Measurements from ENCODE around the gene FXR2. TPM values are rescaled to one million over a fixed set of nuclear protein-coding genes. Genes with fewer than 3 reads are reported as not detected.

The FXR2 gene
- total and polyA plus RNA-seq, 9 of the 15 experiments (the other 6 are each of a cell fraction or from before 2014, with no cell fraction given) = 2.0 to 49.3 (median 24.5) TPM

DNA sequence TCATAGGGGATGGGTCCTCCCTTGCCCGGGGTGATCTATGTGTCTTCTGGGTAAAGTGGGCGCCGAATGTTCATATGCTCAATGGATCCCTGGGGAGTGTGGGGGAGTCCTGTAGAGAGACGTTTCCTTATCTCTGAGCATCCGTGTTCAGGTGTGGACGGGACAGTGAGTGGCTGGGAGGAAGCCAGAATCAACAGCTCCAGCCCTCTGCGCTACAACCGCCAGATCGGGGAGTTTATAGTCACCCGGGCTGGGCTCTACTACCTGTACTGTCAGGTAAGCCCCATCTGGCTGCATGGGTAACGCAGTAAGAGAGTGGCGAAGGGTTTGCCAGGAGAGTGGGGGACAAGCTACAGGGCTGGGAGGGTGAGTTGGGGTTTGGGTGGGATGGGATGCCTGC, 58.1 kb downstream of the FXR2 start (continued):
- TF ChIP-seq, protein P1, sequence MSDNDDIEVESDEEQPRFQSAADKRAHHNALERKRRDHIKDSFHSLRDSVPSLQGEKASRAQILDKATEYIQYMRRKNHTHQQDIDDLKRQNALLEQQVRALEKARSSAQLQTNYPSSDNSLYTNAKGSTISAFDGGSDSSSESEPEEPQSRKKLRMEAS (CRISPR knock-in tag; IDR thresholded peaks at IDR 0.05) = no peak
- TF ChIP-seq, protein P2, sequence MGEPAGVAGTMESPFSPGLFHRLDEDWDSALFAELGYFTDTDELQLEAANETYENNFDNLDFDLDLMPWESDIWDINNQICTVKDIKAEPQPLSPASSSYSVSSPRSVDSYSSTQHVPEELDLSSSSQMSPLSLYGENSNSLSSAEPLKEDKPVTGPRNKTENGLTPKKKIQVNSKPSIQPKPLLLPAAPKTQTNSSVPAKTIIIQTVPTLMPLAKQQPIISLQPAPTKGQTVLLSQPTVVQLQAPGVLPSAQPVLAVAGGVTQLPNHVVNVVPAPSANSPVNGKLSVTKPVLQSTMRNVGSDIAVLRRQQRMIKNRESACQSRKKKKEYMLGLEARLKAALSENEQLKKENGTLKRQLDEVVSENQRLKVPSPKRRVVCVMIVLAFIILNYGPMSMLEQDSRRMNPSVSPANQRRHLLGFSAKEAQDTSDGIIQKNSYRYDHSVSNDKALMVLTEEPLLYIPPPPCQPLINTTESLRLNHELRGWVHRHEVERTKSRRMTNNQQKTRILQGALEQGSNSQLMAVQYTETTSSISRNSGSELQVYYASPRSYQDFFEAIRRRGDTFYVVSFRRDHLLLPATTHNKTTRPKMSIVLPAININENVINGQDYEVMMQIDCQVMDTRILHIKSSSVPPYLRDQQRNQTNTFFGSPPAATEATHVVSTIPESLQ (CRISPR knock-in tag; IDR thresholded peaks at IDR 0.05) = no peak
- no peak for TF ChIP-seq CCAR2 (IDR thresholded peaks at IDR 0.05; ENCODE audit: low read depth, low read length)

DNA sequence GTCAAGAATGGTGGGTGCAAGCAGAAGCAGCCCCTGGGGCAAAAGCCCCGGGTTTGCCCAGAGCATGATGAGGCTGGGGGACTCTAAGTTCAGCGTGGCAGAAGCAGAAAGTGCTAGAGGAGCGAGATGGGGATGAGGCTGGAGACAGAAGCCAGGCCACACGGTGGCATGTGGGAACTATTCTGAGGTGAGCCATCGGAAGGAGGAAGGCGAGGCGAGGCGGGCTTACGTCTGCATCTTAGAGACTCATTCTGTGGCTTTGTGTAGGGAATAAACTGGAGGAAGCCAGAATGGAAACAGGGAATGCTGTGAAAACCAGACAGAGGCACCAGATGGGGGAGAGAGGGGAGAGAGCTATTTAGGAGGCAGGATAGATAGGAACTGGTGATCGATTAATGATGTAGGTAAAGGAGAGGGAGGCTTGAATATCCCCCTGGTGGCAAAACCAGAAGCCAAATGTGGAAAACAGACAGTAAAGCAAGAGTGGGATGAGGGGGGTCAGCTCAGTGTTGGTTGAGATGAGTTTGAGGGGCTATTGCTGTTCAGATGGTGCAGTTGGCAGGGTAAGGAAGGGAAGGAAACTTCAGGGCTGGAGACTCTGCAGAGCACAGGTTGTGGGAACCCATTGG, 59.3 kb downstream of the FXR2 start:
- 23% methylated on average over 4 of the region's 10 CpGs for WGBS (ENCODE audit: insufficient coverage, low coverage, missing lambda C conversion rate)
- Histone ChIP-seq H3K9me1 (ENCODE audit: control insufficient read depth, insufficient read depth, low read length) (no peaks in the 10 kb centered on the region), H3K27ac (ENCODE audit: extremely low read depth, low read depth, low read length) (no peak overlapping the region), H3K36me3 (ENCODE audit: control insufficient read depth, insufficient read depth, low read length) (no peaks in the 10 kb centered on the region), H3K4me1 (replicated peaks in 1 of 2; ENCODE audit: control insufficient read depth in 2 of 2, insufficient read depth in 2 of 2, low read length in 2 of 2) (peaks cover 6 to 35% of the 10 kb centered on the region in 2 experiments; a peak in 4 of 5 replicates), H3K9me3 (replicated peaks; ENCODE audit: control insufficient read depth, insufficient read depth, low read depth, low read length) (no peaks in the 10 kb centered on the region), H3K4me3 (no peak overlapping the region), H3K9ac (ENCODE audit: insufficient read depth in 1 of 2, low read depth in 2 of 2, low read length in 2 of 2) (no peak overlapping the region), H2AFZ (ENCODE audit: low read depth, low read length) (no peak overlapping the region), H3K4me2 (ENCODE audit: insufficient read depth, low read length) (no peak overlapping the region), H3K27me3 (ENCODE audit: control insufficient read depth in 2 of 2, insufficient read depth in 2 of 2, low read length in 2 of 2) (no peaks in the 10 kb centered on the region), H3K79me2 (ENCODE audit: control insufficient read depth, insufficient read depth, low read length) (no peaks in the 10 kb centered on the region), H4K20me1 (replicated peaks; ENCODE audit: control insufficient read depth, insufficient read depth, low read length) (no peaks in the 10 kb centered on the region)
- FAIRE-seq (no peak), ATAC-seq (no peak), DNase-seq (ENCODE audit: extremely low read depth in 1 of 4, low spot score in 3 of 4) (no peak)
- in situ Hi-C loops (cut with MboI) (loop anchor here (10.0 to 25.0 kb wide), 2 partner anchors 201 to 518 kb away; partner anchors contain the start of genes KCTD11, SLC16A11, SLC16A13 and TMEM95), intact Hi-C loops (cut with micrococcal nuclease) (no loop called here)
- TF ChIP-seq PRPF4 (IDR thresholded peaks at IDR 0.05; ENCODE audit: insufficient read depth, low read depth, low read length, poor library complexity, severe bottlenecking) (no peak), SAFB (IDR thresholded peaks at IDR 0.05; ENCODE audit: borderline replicate concordance, low read depth, low read length) (no peak), NCOR1 (IDR thresholded peaks at IDR 0.05) (no peak)
- TF ChIP-seq, protein P3, sequence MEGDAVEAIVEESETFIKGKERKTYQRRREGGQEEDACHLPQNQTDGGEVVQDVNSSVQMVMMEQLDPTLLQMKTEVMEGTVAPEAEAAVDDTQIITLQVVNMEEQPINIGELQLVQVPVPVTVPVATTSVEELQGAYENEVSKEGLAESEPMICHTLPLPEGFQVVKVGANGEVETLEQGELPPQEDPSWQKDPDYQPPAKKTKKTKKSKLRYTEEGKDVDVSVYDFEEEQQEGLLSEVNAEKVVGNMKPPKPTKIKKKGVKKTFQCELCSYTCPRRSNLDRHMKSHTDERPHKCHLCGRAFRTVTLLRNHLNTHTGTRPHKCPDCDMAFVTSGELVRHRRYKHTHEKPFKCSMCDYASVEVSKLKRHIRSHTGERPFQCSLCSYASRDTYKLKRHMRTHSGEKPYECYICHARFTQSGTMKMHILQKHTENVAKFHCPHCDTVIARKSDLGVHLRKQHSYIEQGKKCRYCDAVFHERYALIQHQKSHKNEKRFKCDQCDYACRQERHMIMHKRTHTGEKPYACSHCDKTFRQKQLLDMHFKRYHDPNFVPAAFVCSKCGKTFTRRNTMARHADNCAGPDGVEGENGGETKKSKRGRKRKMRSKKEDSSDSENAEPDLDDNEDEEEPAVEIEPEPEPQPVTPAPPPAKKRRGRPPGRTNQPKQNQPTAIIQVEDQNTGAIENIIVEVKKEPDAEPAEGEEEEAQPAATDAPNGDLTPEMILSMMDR (IDR thresholded peaks at IDR 0.05 in 2 of 3, conservative IDR thresholded peaks at IDR 0.05 in 1 of 3; ENCODE audit: insufficient read depth in 2 of 3, low read depth in 1 of 3, low read length in 3 of 3) = 0 out of 6 replicates have a peak, but pooled peaks of 1 of the 3 experiments have one; percentile 7
- BruUV-seq (replicated peaks) = no TSS peak
- ChIA-PET CTCF (ENCODE audit: low intra/inter-chr PET ratio) (no interaction called here), POLR2A (no interaction called here)

All from K562 (cell line).